ENCODE results near the gene RAB11A.
A peak's percentile ranks its signal among the peaks of the same experiment; 100 is the strongest.

The RAB11A gene

DNA sequence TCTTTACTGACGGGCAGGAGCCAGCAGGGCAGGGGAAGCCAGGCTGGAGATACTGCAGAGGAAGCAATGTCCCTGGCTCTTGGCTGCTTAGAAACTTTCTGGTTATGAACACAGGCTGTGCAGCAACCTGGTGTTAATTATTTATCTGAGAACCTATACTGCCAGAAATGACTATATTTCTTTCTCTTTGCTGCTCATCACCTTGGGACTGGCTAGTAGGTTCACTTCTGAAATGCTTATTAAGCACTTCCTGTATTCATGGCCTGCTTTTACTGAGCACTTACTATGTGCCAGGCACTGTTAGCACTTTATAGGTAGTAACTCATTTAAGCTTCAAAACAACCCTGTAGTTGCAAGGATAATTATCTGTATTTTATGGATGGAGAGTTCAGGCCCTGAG is 57.6 kb downstream of the RAB11A start (continued):
- no peak for TF ChIP-seq RARB (CRISPR knock-in tag; IDR thresholded peaks at IDR 0.05)
- no peak for TF ChIP-seq PPARA (CRISPR knock-in tag; IDR thresholded peaks at IDR 0.05; ENCODE audit: borderline replicate concordance)
- TF ChIP-seq, protein P1, sequence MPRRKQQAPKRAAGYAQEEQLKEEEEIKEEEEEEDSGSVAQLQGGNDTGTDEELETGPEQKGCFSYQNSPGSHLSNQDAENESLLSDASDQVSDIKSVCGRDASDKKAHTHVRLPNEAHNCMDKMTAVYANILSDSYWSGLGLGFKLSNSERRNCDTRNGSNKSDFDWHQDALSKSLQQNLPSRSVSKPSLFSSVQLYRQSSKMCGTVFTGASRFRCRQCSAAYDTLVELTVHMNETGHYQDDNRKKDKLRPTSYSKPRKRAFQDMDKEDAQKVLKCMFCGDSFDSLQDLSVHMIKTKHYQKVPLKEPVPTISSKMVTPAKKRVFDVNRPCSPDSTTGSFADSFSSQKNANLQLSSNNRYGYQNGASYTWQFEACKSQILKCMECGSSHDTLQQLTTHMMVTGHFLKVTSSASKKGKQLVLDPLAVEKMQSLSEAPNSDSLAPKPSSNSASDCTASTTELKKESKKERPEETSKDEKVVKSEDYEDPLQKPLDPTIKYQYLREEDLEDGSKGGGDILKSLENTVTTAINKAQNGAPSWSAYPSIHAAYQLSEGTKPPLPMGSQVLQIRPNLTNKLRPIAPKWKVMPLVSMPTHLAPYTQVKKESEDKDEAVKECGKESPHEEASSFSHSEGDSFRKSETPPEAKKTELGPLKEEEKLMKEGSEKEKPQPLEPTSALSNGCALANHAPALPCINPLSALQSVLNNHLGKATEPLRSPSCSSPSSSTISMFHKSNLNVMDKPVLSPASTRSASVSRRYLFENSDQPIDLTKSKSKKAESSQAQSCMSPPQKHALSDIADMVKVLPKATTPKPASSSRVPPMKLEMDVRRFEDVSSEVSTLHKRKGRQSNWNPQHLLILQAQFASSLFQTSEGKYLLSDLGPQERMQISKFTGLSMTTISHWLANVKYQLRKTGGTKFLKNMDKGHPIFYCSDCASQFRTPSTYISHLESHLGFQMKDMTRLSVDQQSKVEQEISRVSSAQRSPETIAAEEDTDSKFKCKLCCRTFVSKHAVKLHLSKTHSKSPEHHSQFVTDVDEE (CRISPR knock-in tag; IDR thresholded peaks at IDR 0.05): no peak
- TF ChIP-seq SNAI2 (CRISPR knock-in tag; IDR thresholded peaks at IDR 0.05): no peak
- no peak for TF ChIP-seq BACH2 (CRISPR knock-in tag; IDR thresholded peaks at IDR 0.05; ENCODE audit: borderline replicate concordance)
- no peak for TF ChIP-seq ISL1 (CRISPR knock-in tag; IDR thresholded peaks at IDR 0.05)
- TF ChIP-seq ESRRG (CRISPR knock-in tag; IDR thresholded peaks at IDR 0.05): no peak

DNA sequence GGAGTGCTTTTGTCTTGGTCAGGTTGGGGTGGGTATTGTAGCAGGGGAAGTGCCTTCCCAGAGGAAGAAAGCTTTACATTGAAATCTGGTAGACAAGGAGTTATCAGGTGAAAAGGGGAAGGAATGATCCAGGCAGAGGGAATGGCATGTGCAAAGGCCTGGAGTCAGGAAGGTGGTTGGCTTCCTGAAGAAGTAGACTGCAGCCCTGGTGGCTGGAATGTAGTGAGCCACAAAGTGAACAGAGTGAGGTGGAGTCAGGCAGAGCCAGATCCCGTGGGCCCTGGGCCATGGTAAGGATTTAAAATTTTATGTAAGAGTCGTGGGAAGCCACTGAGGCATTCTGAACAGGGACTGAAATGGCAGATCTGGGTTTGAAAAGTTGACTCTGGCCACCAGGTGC is 58.3 kb downstream of the RAB11A start:
- TF ChIP-seq, protein P2, sequence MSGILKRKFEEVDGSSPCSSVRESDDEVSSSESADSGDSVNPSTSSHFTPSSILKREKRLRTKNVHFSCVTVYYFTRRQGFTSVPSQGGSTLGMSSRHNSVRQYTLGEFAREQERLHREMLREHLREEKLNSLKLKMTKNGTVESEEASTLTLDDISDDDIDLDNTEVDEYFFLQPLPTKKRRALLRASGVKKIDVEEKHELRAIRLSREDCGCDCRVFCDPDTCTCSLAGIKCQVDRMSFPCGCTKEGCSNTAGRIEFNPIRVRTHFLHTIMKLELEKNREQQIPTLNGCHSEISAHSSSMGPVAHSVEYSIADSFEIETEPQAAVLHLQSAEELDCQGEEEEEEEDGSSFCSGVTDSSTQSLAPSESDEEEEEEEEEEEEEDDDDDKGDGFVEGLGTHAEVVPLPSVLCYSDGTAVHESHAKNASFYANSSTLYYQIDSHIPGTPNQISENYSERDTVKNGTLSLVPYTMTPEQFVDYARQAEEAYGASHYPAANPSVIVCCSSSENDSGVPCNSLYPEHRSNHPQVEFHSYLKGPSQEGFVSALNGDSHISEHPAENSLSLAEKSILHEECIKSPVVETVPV (CRISPR knock-in tag; IDR thresholded peaks at IDR 0.05): no peak
- ATAC-seq: peak; percentile 57; the same call in 2 of the 3 replicates

DNA sequence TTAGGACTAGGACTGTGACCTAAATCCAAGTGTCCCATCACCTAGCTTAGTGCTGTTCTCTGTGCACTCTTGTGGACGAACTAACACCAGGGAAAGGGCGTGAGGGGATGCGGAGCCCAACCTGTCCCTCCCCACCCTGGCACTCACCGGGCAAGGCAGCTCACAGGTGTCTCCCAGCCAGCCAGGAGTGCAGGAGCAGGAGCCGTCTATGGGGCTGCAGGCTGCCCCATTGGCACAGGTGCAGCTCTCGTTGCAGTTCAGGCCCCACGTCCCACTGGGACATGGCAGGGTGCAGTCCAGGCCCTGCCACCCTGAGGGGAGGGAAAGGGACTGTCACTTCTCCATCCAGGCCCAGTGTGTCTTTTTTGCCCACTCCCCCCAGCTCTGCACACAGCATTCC is 60.3 kb downstream of the RAB11A start:
- TF ChIP-seq TCF4 (CRISPR knock-in tag; IDR thresholded peaks at IDR 0.05; ENCODE audit: borderline replicate concordance): no peak
- no peak for TF ChIP-seq OSR1 (CRISPR knock-in tag; IDR thresholded peaks at IDR 0.05)
- no peak for TF ChIP-seq GLIS3 (CRISPR knock-in tag; IDR thresholded peaks at IDR 0.05)
- TF ChIP-seq, protein P1 (CRISPR knock-in tag; IDR thresholded peaks at IDR 0.05): no peak
- TF ChIP-seq, protein P2 (CRISPR knock-in tag; IDR thresholded peaks at IDR 0.05): no peak
- TF ChIP-seq ISL1 (CRISPR knock-in tag; IDR thresholded peaks at IDR 0.05): no peak
- TF ChIP-seq, protein P3, sequence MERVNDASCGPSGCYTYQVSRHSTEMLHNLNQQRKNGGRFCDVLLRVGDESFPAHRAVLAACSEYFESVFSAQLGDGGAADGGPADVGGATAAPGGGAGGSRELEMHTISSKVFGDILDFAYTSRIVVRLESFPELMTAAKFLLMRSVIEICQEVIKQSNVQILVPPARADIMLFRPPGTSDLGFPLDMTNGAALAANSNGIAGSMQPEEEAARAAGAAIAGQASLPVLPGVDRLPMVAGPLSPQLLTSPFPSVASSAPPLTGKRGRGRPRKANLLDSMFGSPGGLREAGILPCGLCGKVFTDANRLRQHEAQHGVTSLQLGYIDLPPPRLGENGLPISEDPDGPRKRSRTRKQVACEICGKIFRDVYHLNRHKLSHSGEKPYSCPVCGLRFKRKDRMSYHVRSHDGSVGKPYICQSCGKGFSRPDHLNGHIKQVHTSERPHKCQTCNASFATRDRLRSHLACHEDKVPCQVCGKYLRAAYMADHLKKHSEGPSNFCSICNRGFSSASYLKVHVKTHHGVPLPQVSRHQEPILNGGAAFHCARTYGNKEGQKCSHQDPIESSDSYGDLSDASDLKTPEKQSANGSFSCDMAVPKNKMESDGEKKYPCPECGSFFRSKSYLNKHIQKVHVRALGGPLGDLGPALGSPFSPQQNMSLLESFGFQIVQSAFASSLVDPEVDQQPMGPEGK (CRISPR knock-in tag; IDR thresholded peaks at IDR 0.05; ENCODE audit: borderline replicate concordance): no peak
- no peak for TF ChIP-seq CSDC2 (CRISPR knock-in tag; IDR thresholded peaks at IDR 0.05)
- TF ChIP-seq ZNF8 (CRISPR knock-in tag; IDR thresholded peaks at IDR 0.05): no peak
- TF ChIP-seq ZNF565 (CRISPR knock-in tag; conservative IDR thresholded peaks at IDR 0.05; ENCODE audit: low read depth): no peak
- TF ChIP-seq ZFP30 (CRISPR knock-in tag; IDR thresholded peaks at IDR 0.05): no peak
- TF ChIP-seq RARB (CRISPR knock-in tag; IDR thresholded peaks at IDR 0.05): no peak
- TF ChIP-seq ZFP3 (CRISPR knock-in tag; IDR thresholded peaks at IDR 0.05): no peak
- no peak for TF ChIP-seq ZC3H10 (CRISPR knock-in tag; IDR thresholded peaks at IDR 0.05)
- TF ChIP-seq, protein P4, sequence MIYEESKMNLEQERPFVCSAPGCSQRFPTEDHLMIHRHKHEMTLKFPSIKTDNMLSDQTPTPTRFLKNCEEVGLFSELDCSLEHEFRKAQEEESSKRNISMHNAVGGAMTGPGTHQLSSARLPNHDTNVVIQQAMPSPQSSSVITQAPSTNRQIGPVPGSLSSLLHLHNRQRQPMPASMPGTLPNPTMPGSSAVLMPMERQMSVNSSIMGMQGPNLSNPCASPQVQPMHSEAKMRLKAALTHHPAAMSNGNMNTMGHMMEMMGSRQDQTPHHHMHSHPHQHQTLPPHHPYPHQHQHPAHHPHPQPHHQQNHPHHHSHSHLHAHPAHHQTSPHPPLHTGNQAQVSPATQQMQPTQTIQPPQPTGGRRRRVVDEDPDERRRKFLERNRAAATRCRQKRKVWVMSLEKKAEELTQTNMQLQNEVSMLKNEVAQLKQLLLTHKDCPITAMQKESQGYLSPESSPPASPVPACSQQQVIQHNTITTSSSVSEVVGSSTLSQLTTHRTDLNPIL (CRISPR knock-in tag; IDR thresholded peaks at IDR 0.05; ENCODE audit: low read depth): no peak
- TF ChIP-seq, protein P5, sequence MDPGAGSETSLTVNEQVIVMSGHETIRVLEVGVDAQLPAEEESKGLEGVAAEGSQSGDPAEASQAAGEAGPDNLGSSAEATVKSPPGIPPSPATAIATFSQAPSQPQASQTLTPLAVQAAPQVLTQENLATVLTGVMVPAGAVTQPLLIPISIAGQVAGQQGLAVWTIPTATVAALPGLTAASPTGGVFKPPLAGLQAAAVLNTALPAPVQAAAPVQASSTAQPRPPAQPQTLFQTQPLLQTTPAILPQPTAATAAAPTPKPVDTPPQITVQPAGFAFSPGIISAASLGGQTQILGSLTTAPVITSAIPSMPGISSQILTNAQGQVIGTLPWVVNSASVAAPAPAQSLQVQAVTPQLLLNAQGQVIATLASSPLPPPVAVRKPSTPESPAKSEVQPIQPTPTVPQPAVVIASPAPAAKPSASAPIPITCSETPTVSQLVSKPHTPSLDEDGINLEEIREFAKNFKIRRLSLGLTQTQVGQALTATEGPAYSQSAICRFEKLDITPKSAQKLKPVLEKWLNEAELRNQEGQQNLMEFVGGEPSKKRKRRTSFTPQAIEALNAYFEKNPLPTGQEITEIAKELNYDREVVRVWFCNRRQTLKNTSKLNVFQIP (CRISPR knock-in tag; IDR thresholded peaks at IDR 0.05; ENCODE audit: borderline replicate concordance, low read depth): no peak
- TF ChIP-seq PPARA (CRISPR knock-in tag; IDR thresholded peaks at IDR 0.05; ENCODE audit: borderline replicate concordance): no peak
- no peak for TF ChIP-seq TOX (CRISPR knock-in tag; IDR thresholded peaks at IDR 0.05; ENCODE audit: borderline replicate concordance)
- no peak for ATAC-seq

All from SK-N-SH treated with all-trans-retinoic acid at 6 μM for 48 hours (cell line).